C4-2B (cell line): ENCODE results near the gene AKAP11.
"Not testable (repeated sequence)": the region's sequence is repeated elsewhere in the genome, so short reads cannot be mapped to it uniquely, and the experiment has no call there.

Experiments used
- H3K27ac ChIP-seq: fragments of 450-650 bp; 2 replicates; pipeline ENCODE4 v1.5.1; 2017
- CTCF ChIP-seq: fragments of 450-650 bp; conservative IDR thresholded peaks from 2 replicates; pipeline ENCODE4 v1.5.1; 2017; ENCODE audit warnings: mild to moderate bottlenecking
- ZFX ChIP-seq: fragments of 450-650 bp; IDR thresholded peaks from 2 replicates; pipeline ENCODE4 v1.6.1; 2017

The AKAP11 gene

GRCh38 chr13:42272115-42272803 is at the start of gene AKAP11:
Gene AKAP11, plus strand, starts transcription at chr13:42272152. Its CDS starts 14,197 bp downstream, at chr13:42286349.
- no peak; the same call in 1 of the 2 replicates for TF ChIP-seq ZFX
- TF ChIP-seq CTCF, result no peak
- peak within 1 kb of the TSS; percentile 79 for H3K27ac ChIP-seq

GRCh38 chr13:42223681-42224080 is 48.3 kb upstream of the AKAP11 start:
- no peak overlapping the region for H3K27ac ChIP-seq
- no peak for TF ChIP-seq CTCF
- TF ChIP-seq ZFX, result no peak

- TF ChIP-seq ZFX (no peak), CTCF (no peak)
- H3K27ac ChIP-seq, result no peak overlapping the region
Measured at GRCh38 chr13:42225051-42225450, 46.9 kb upstream of the AKAP11 start.

GRCh38 chr13:42226759-42227158 is 45.2 kb upstream of the AKAP11 start:
- H3K27ac ChIP-seq, result not testable (repeated sequence)

GRCh38 chr13:42228527-42228926 is 43.4 kb upstream of the AKAP11 start:
- TF ChIP-seq ZFX, result no peak
- no peak overlapping the region for H3K27ac ChIP-seq

GRCh38 chr13:42229287-42229686 is 42.7 kb upstream of the AKAP11 start:
- TF ChIP-seq CTCF (no peak), ZFX (no peak)
- no peak overlapping the region for H3K27ac ChIP-seq

GRCh38 chr13:42232671-42233070 is 39.3 kb upstream of the AKAP11 start:
- H3K27ac ChIP-seq, result no peak overlapping the region
- TF ChIP-seq CTCF, result no peak
- no peak for TF ChIP-seq ZFX

GRCh38 chr13:42233726-42234125 is 38.2 kb upstream of the AKAP11 start:
- H3K27ac ChIP-seq, result no peak overlapping the region
- no peak for TF ChIP-seq ZFX
- no peak for TF ChIP-seq CTCF

GRCh38 chr13:42239161-42239560 is 32.8 kb upstream of the AKAP11 start:
- TF ChIP-seq CTCF (no peak), ZFX (no peak)
- H3K27ac ChIP-seq, result no peak overlapping the region
